GM12875 (cell line): ENCODE data around the gene PCBP3.

ENCODE experiments used
- H3K4me3 ChIP-seq: one replicate; pipeline ENCODE4 v1.5.1; 2011; ENCODE audit warnings: low read depth, low read length, control low read depth
- TF ChIP-seq, protein P1 (sequence below): IDR thresholded peaks from 2 replicates; pipeline ENCODE4 v1.5.1; 2011; ENCODE audit warnings: low read depth, mild to moderate bottlenecking, control low read depth, inconsistent platforms, low read length, moderate library complexity, borderline replicate concordance; ENCODE audit not compliant: insufficient read depth

The PCBP3 gene

DNA sequence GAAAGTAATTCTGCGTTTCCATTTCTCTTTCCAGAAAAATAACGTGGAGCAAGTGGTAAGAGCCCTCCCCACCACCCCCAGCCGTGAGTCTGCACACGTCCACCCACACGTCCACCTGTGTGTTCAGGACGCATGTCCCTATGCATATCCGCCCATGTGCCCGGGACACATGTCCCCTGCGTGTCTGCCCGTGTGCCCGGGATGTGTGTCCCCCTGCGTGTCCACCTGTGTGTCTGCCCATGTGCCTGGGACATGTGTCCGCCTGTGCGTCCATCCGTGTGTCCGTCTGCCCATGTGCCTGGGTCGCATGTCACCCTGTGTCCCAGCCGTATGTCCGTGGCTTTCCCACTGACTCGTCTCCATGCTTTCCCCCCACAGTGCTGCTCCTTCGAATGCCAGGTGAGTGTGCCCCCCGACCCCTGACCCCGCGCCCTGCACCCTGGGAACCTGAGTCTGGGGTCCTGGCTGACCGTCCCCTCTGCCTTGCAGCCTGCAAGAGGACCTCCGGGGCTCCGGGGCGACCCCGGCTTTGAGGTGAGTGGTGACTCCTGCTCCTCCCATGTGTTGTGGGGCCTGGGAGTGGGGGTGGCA, 343.7 kb downstream of the PCBP3 start:
- H3K4me3 ChIP-seq, result no peak overlapping the region
- TF ChIP-seq, protein P1, sequence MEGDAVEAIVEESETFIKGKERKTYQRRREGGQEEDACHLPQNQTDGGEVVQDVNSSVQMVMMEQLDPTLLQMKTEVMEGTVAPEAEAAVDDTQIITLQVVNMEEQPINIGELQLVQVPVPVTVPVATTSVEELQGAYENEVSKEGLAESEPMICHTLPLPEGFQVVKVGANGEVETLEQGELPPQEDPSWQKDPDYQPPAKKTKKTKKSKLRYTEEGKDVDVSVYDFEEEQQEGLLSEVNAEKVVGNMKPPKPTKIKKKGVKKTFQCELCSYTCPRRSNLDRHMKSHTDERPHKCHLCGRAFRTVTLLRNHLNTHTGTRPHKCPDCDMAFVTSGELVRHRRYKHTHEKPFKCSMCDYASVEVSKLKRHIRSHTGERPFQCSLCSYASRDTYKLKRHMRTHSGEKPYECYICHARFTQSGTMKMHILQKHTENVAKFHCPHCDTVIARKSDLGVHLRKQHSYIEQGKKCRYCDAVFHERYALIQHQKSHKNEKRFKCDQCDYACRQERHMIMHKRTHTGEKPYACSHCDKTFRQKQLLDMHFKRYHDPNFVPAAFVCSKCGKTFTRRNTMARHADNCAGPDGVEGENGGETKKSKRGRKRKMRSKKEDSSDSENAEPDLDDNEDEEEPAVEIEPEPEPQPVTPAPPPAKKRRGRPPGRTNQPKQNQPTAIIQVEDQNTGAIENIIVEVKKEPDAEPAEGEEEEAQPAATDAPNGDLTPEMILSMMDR, result no peak

DNA sequence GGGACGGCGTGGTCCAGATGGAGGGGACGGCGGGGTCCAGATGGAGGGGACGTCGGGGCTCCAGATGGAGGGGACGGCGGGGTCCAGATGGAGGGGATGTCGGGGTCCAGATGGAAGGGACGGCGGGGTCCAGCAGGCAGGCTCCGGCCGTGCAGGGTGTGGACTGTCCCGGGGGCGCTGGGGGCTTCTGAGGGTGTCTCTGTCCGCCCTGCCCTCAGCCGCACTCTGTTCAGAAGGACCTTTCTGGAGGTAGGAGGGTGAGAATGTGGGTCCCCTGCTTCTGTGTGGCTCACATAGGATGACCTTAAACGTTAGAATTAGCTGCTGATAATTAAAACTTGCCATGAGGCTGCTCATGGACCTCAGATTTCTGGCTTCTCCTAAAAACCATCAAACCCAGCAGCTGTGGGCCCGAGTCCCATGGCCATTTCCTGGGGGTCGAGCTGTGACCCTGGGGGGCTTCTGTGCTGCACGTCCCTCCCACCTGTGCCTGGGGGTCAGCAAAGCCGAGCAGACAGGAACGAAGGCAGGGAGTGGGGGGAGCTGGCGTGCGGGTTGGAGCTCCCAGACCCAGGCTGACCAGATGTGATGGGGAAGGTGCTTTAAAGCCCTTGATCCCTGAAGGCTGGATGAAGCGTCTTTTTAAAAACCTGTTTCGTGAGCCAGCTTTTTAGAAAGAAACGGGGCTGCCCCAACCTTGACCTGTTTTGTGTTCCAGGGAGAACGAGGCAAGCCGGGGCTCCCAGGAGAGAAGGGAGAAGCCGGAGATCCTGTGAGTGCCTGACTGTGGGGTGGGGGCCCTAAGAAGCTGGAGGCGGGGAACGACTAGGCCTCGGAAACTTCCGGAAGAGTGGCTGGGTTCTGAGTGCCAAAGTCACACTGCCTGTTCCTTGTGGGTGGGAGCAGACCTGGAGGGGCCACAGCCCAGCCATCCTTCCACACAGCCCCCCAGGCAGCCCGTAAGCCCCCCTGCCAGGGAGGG, 345.1 kb downstream of the PCBP3 start:
- no peak overlapping the region for H3K4me3 ChIP-seq
- TF ChIP-seq, protein P1, result no peak

DNA sequence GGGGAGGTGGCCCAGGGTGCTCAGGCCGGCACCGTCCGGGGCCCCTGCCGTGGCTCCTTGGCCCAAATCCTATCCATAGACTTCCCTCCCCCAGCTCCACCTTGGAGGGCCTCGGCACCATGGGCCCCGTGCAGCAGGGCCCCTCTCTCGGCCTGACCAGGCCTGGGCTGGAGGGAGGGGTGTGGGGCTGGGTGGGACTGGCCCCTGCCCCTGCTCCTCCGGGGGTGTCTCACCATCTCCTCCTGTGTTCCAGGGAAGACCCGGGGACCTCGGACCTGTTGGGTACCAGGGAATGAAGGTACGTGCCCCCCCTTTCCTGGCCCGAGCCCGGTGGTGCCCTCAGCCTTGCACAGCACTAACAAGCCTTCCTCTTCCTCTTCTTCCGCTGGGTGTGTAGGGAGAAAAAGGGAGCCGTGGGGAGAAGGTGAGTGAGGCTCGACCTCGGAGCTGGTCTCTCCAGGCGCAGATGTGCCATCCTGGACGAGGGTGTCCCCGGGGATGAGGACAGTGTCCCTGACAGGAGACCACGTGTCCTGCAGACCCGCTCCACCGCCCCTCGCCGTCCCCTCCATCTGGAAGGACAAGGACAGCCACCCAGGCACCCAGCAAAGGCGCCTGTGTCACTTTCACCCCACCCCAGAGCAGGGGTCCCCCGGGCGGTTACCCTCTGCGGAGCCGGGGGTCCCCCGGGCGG, 346.0 kb downstream of the PCBP3 start:
- H3K4me3 ChIP-seq, result no peak overlapping the region
- TF ChIP-seq, protein P1, result no peak

DNA sequence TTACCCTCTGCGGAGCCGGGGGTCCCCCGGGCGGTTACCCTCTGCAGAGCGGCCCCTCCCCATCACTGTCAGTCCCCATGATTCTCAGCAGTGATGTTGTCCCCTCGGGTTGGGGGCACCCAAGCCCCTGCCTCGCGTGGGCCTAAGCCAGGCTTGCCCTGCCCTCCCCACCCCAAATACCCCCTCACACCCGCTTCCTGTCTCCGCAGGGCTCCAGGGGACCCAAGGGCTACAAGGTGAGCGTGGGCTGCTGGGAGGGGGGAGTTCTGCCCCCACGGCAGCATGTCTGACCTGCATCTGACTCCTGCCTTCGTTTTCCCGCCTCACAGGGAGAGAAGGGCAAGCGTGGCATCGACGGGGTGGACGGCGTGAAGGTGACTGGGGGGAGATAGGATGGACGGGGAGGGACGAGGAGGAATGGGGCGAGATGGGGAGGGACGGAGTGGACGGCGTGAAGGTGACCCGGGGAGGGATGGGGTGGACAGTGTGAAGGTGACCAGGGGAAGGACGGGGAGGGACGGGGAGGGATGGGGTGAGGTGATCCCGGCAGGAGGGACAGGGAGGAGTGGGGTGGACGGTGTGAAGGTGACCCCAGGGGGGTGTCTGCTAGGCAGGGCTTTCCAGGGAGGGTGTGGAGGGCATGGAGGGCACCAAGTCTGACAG, 346.7 kb downstream of the PCBP3 start:
- TF ChIP-seq, protein P1, result no peak
- no peak overlapping the region for H3K4me3 ChIP-seq

DNA sequence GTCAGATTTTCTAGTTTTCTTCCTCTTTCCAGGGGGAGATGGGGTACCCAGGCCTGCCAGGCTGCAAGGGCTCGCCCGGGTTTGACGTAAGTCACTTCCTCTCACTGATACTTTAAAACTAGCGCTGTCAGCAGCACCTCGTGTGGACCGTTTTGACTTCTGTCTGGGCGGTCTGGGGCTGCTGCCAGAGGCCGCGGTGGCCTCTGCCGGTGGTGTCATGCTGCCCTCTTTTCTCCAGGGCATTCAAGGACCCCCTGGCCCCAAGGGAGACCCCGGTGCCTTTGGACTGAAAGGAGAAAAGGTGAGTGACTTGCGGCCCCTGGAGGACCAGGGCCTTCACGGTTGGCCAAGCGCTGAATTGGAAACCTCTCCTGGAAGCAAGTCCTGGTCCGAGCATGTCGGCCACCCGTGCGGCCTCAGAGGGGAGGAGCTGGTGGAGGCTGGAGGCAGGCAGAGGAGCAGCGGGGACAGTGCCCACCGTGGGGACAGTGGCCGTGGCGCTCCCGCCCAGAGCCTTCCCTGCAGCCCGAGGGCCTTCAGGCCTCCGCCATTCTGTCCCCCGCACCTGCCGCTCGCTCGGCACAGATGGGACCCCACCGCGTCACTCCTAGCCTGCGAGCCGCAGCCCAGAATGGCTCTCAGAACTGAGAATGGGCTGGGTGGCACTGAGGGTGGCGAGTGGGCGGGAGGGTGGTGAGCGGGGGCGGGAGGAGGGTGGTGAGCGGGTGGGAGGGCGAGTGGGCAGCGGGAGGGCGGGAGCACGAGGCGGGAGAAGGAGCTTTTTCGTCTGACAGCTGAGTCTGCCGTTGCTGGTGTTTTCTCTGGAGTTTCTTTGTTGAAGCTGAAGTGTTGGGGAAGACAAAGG, 347.4 kb downstream of the PCBP3 start:
- no peak overlapping the region for H3K4me3 ChIP-seq
- TF ChIP-seq, protein P1, result no peak
